H1 (cell line): ENCODE results near the gene PACSIN1. TPM values are rescaled to one million over a fixed set of nuclear protein-coding genes. Genes with fewer than 3 reads are reported as not detected.

ENCODE experiments used
- ASH2L ChIP-seq: fragments of 200-600, 300-600 bp; sonication (generic); IDR thresholded peaks from one replicate; pipeline ENCODE4 v1.7.1; 2017; ENCODE audit warnings: low read length
- CHD7 ChIP-seq: fragments of 300-600 bp; sonication (generic); IDR thresholded peaks from 2 replicates; pipeline ENCODE4 v1.7.1; 2012; ENCODE audit warnings: low read length, moderate library complexity, mild to moderate bottlenecking, inconsistent platforms; ENCODE audit not compliant: insufficient replicate concordance
- GABPA ChIP-seq: IDR thresholded peaks from 2 replicates; pipeline ENCODE4 v1.6.1; 2011; ENCODE audit warnings: mild to moderate bottlenecking, low read length, moderate library complexity, borderline replicate concordance; ENCODE audit not compliant: insufficient read depth
- MAFK ChIP-seq: IDR thresholded peaks from 2 replicates; pipeline ENCODE4 v1.6.1; 2012; ENCODE audit warnings: low read depth, mild to moderate bottlenecking, improper control_type of control experiment, low read length
- POLR2AphosphoS5 ChIP-seq: IDR thresholded peaks from 2 replicates; pipeline ENCODE4 v1.6.1; 2011; ENCODE audit warnings: low read depth, low read length
- RBBP5 ChIP-seq: IDR thresholded peaks from 2 replicates; pipeline ENCODE4 v1.7.1; 2012; ENCODE audit warnings: low read depth, mild to moderate bottlenecking, inconsistent platforms, low read length, moderate library complexity, borderline replicate concordance
- SIRT6 ChIP-seq: IDR thresholded peaks from one replicate; pipeline ENCODE4 v1.7.1; 2012; ENCODE audit warnings: low read length, inconsistent platforms
- SIX5 ChIP-seq: IDR thresholded peaks from 2 replicates; pipeline ENCODE4 v1.6.1; 2011; ENCODE audit warnings: mild to moderate bottlenecking, low read depth, low read length
- SP1 ChIP-seq: IDR thresholded peaks from 2 replicates; pipeline ENCODE4 v1.6.1; 2011; ENCODE audit warnings: low read depth, low read length
- SP4 ChIP-seq: IDR thresholded peaks from 2 replicates; pipeline ENCODE4 v1.6.1; 2012; ENCODE audit warnings: low read length, inconsistent platforms
- SUZ12 ChIP-seq: fragments of 200-600 bp; sonication (generic); IDR thresholded peaks from 2 replicates; pipeline ENCODE4 v1.6.1; 2012; ENCODE audit warnings: mild to moderate bottlenecking, inconsistent platforms, low read length, moderate library complexity, mixed read lengths
- polyA plus RNA-seq, 7 experiments: library from polyadenylated mRNA; depleted of rRNA in 3 of 7; stranded (reverse) in 5 of 7; unstranded in 2 of 7; fragments of >200 nt in 5 of 7; fragments of 200-250 nt in 2 of 7; gene quantifications; 1 replicate in 5 of 7; 2 replicates in 1 of 7; 4 replicates in 1 of 7; pipeline versions ENCODE4 v1.2.1 to v1.2.3, GENCODE V29; 2011 to 2013; ENCODE audit warnings: missing spikeins in 2 of 7, mixed read lengths in 2 of 7
- total RNA-seq: library from RNA; stranded (reverse); fragmentation: NEBNext Ultra II Directional; extraction: Animal tissue kit (Norgen Biotek cat#: 25700); gene quantifications from 2 replicates; pipeline ENCODE4 v1.2.1, GENCODE V29; 2021

The PACSIN1 gene
- total and polyA plus RNA-seq, 2 of the 8 experiments (the other 6 are each of a cell fraction or from before 2014, with no cell fraction given): 5.9 to 11.1 TPM

DNA sequence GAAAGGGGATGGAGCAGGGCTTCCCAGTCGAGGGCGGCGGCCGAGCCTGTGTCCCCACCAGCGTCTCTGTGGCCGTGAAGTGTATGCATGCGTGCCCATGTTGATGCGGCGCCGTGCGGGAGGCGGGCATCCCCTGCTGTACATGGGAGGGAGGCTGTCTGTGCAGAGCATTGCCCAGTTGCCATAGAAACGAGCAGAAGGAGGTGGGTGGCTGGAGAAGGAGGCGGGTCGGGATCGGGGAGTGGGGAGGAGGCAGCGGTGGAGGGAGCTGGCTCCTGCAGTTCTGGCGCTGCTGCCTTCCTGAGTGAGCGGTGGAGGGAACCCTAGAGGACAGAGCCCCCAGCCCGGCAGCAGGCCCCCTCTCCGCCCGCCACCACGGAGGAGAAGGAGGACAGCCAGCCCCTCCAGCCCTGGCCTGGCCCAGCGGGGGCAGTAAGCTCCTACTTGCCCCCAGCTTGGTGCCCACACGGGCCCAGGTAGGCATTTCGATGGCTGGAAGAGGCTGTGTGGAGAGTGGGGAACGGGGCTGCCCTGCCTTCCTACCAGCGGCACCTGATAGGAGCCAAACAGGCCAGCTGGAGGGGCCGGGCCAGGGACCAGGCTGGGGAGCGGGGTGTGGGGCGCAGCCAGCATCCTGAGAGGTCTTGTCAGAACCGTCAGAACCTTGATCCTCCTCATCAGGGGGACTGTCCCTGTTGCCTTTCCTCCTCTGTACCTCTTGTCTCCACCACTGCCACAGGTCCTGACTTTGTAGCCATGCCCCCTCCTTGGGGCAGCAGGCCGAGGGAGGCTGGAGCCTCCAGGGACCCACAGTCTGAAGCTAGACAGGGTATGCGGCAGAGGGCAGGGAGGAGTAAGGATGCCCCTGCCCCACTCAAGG lies 49.0 kb downstream of the PACSIN1 start (continued):
- TF ChIP-seq CHD7 (no peak), RBBP5 (peak; percentile 78), ASH2L (peak; percentile 85), GABPA (no peak), SIRT6 (no peak), SIX5 (no peak), SP1 (no peak), SP4 (no peak), POLR2AphosphoS5 (no peak), MAFK (no peak), SUZ12 (peak; percentile 5; the same call in 1 of the 2 replicates)
